OCI-LY3 (cell line): ENCODE measurements around the gene HSD17B13.

ENCODE experiments used
- CTCF ChIP-seq: fragments of 200-600, 300-600 bp; sonication (generic); IDR thresholded peaks from 2 replicates; pipeline ENCODE4 v1.5.1; 2014; ENCODE audit warnings: antibody characterized with exemption, low read length, low read depth
- EZH2phosphoT487 ChIP-seq: fragments of 200-600 bp; shearing (Covaris generic); IDR thresholded peaks from 2 replicates; pipeline ENCODE4 v1.6.1; 2018; ENCODE audit warnings: antibody characterized with exemption, mixed run types, low read depth

DNA sequence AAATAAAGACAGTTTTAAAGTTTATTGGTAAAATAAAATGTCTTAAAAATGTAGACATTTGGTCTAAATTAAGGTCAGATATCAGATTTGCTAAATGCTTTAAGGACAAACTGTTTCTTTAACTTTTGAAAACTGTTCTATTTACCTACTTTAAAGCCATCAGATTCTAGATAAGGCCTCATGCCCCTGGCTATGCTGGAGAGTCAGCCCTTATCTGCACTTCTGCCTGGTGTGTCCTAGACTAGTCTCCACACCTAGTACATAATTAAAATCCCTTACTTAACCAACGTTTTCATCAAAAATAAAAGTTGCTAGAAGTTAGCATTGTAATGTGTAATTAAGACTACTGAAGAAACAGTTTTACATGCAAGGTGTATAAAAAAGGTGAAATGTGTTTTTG lies 42.7 kb upstream of the HSD17B13 start:
- TF ChIP-seq CTCF (no peak), EZH2phosphoT487 (no peak)
